ENCODE results near the gene BNC2. TPM values are rescaled to one million over a fixed set of nuclear protein-coding genes. Genes with fewer than 3 reads are reported as not detected.
A peak's percentile ranks its signal among the peaks of the same experiment; 100 is the strongest.

The BNC2 gene
- total RNA-seq, 1 donor from 2014 or later: 2.4 TPM

- DNase-seq (ENCODE audit: low spot score): no peak
- H3K79me2 ChIP-seq (ENCODE audit: low read depth): no peaks in the 10 kb centered on the region
- peaks cover 3% of the 10 kb centered on the region for H3K27me3 Mint-ChIP-seq (ENCODE audit: insufficient read depth, low read depth)
- no peak overlapping the region for H2AFZ ChIP-seq (replicated peaks)
- no peaks in the 10 kb centered on the region for H4K20me1 ChIP-seq (ENCODE audit: low read depth)
- no peak overlapping the region for H3K9ac ChIP-seq
- H3K4me1 Mint-ChIP-seq: no peaks in the 10 kb centered on the region
- H3K27me3 ChIP-seq: no peaks in the 10 kb centered on the region
- H3K9me3 ChIP-seq (ENCODE audit: low read depth): no peaks in the 10 kb centered on the region
- H3K27ac ChIP-seq: no peak overlapping the region
- H3K4me2 ChIP-seq: no peak overlapping the region
- TF ChIP-seq EZH2phosphoT487 (IDR thresholded peaks at IDR 0.05) (no peak), CTCF (IDR thresholded peaks at IDR 0.05) (peak; percentile 35)
- H3K9me3 Mint-ChIP-seq: no peaks in the 10 kb centered on the region
- no peaks in the 10 kb centered on the region for H3K36me3 ChIP-seq
- no peaks in the 10 kb centered on the region for H3K4me1 ChIP-seq
- no peak overlapping the region for H3K4me3 Mint-ChIP-seq
- H3K27ac Mint-ChIP-seq: no peak overlapping the region
- no peaks in the 10 kb centered on the region for H3K36me3 Mint-ChIP-seq
- H3F3A ChIP-seq (ENCODE audit: low read depth): no peaks in the 10 kb centered on the region
- no peak overlapping the region for H3K4me3 ChIP-seq
These were observed 373.6 kb downstream of the BNC2 start for GRCh38 chr9:16496908-16497307.

- H3F3A ChIP-seq (ENCODE audit: low read depth): peaks cover 19% of the 10 kb centered on the region
- DNase-seq (ENCODE audit: low spot score): no peak
- H3K4me3 ChIP-seq: no peak overlapping the region
- H4K20me1 ChIP-seq (ENCODE audit: low read depth): no peaks in the 10 kb centered on the region
- H3K4me2 ChIP-seq: peak overlapping the region; percentile 45
- no peak overlapping the region for H3K4me3 Mint-ChIP-seq
- no peaks in the 10 kb centered on the region for H3K36me3 Mint-ChIP-seq
- peaks cover 59% of the 10 kb centered on the region for H3K4me1 ChIP-seq
- H3K27me3 Mint-ChIP-seq (ENCODE audit: insufficient read depth, low read depth): peaks cover 2% of the 10 kb centered on the region
- no peak overlapping the region for H3K27ac Mint-ChIP-seq
- H3K79me2 ChIP-seq (ENCODE audit: low read depth): no peaks in the 10 kb centered on the region
- H3K4me1 Mint-ChIP-seq: peaks cover 20% of the 10 kb centered on the region
- no peak overlapping the region for H3K9ac ChIP-seq
- no peaks in the 10 kb centered on the region for H3K36me3 ChIP-seq
- no peaks in the 10 kb centered on the region for H3K27me3 ChIP-seq
- H3K9me3 Mint-ChIP-seq: no peaks in the 10 kb centered on the region
- H3K27ac ChIP-seq: no peak overlapping the region
- H2AFZ ChIP-seq (replicated peaks): peak overlapping the region; percentile 40
- no peak for TF ChIP-seq EZH2phosphoT487 (IDR thresholded peaks at IDR 0.05)
- H3K9me3 ChIP-seq (ENCODE audit: low read depth): no peaks in the 10 kb centered on the region
These were observed 382.6 kb downstream of the BNC2 start for GRCh38 chr9:16487915-16488314.

GRCh38 chr9:16485575-16486321 is 384.7 kb downstream of the BNC2 start:
- no peak overlapping the region for H3K4me3 ChIP-seq
- Mint-ChIP-seq H3K4me1 (peaks cover 20% of the 10 kb centered on the region), H3K27me3 (ENCODE audit: insufficient read depth, low read depth) (peaks cover 2% of the 10 kb centered on the region), H3K9me3 (no peaks in the 10 kb centered on the region), H3K36me3 (no peaks in the 10 kb centered on the region), H3K4me3 (no peak overlapping the region), H3K27ac (peak overlapping the region; percentile 18)
- H4K20me1 ChIP-seq (ENCODE audit: low read depth): no peaks in the 10 kb centered on the region
- no peaks in the 10 kb centered on the region for H3K36me3 ChIP-seq
- peak; percentile 54 for DNase-seq (ENCODE audit: low spot score)
- no peak overlapping the region for H3K9ac ChIP-seq
- peak overlapping the region; percentile 9 for H2AFZ ChIP-seq (replicated peaks)
- peak overlapping the region; percentile 73 for H3K27ac ChIP-seq
- H3K27me3 ChIP-seq: no peaks in the 10 kb centered on the region
- peaks cover 55% of the 10 kb centered on the region for H3K4me1 ChIP-seq
- H3F3A ChIP-seq (ENCODE audit: low read depth): peaks cover 19% of the 10 kb centered on the region
- TF ChIP-seq EZH2phosphoT487 (IDR thresholded peaks at IDR 0.05) (no peak), EZH2 (IDR thresholded peaks at IDR 0.05) (no peak), CTCF (IDR thresholded peaks at IDR 0.05) (no peak)
- no peaks in the 10 kb centered on the region for H3K79me2 ChIP-seq (ENCODE audit: low read depth)
- no peak overlapping the region for H3K4me2 ChIP-seq
- H3K9me3 ChIP-seq (ENCODE audit: low read depth): no peaks in the 10 kb centered on the region

GRCh38 chr9:16485160-16485559 is 385.3 kb downstream of the BNC2 start:
- H3K9ac ChIP-seq: no peak overlapping the region
- no peak overlapping the region for H3K4me2 ChIP-seq
- H3K36me3 ChIP-seq: no peaks in the 10 kb centered on the region
- peaks cover 19% of the 10 kb centered on the region for H3F3A ChIP-seq (ENCODE audit: low read depth)
- H3K4me1 Mint-ChIP-seq: peaks cover 20% of the 10 kb centered on the region
- no peaks in the 10 kb centered on the region for H3K9me3 ChIP-seq (ENCODE audit: low read depth)
- H3K36me3 Mint-ChIP-seq: no peaks in the 10 kb centered on the region
- no peak overlapping the region for H2AFZ ChIP-seq (replicated peaks)
- peaks cover 54% of the 10 kb centered on the region for H3K4me1 ChIP-seq
- H3K27me3 Mint-ChIP-seq (ENCODE audit: insufficient read depth, low read depth): peaks cover 2% of the 10 kb centered on the region
- no peaks in the 10 kb centered on the region for H3K9me3 Mint-ChIP-seq
- no peak overlapping the region for H3K4me3 ChIP-seq
- TF ChIP-seq EZH2phosphoT487 (IDR thresholded peaks at IDR 0.05) (no peak), EZH2 (IDR thresholded peaks at IDR 0.05) (no peak), CTCF (IDR thresholded peaks at IDR 0.05) (no peak)
- no peaks in the 10 kb centered on the region for H3K79me2 ChIP-seq (ENCODE audit: low read depth)
- DNase-seq (ENCODE audit: low spot score): no peak
- no peak overlapping the region for H3K27ac Mint-ChIP-seq
- H3K4me3 Mint-ChIP-seq: no peak overlapping the region
- no peaks in the 10 kb centered on the region for H3K27me3 ChIP-seq
- H4K20me1 ChIP-seq (ENCODE audit: low read depth): no peaks in the 10 kb centered on the region
- H3K27ac ChIP-seq: no peak overlapping the region
